K562 (cell line): ENCODE results near the gene SHROOM3. TPM values are rescaled to one million over a fixed set of nuclear protein-coding genes. Genes with fewer than 3 reads are reported as not detected.

Source experiments
- ATAC-seq: fragments of 200-7000 bp; cut with Tn5 transposase; 3 replicates; pipeline ENCODE4 v1.9.1; 2020; ENCODE audit warnings: moderate library complexity
- BruUV-seq: library from RNA; stranded (reverse); fragments of 400-500 nt; replicated peaks from 2 replicates; lab custom pipeline; 2021; lab: Mats Ljungman, UMichigan
- CTCF ChIA-PET: fragments of 300-600 bp; formaldehyde crosslinking; extraction: SDS; loops from one replicate; lab custom pipeline; 2021; ENCODE audit warnings: low intra/inter-chr PET ratio; lab: Yijun Ruan, JAX
- POLR2A ChIA-PET: fragments of 300-600, 350-650 bp; sonication (Branson Sonifier 250); formaldehyde crosslinking; extraction: SDS; loops from one replicate; lab custom pipeline; 2021; ENCODE audit warnings: antibody characterized with exemption, inconsistent platforms; lab: Yijun Ruan, JAX
- DNase-seq, 4 experiments: peaks; one replicate each; pipeline versions ENCODE4 v3.0.0 to v3.0.0-alpha.2; 2011 to 2018; ENCODE audit warnings: low spot score in 3 of 4, mixed read lengths in 3 of 4; ENCODE audit errors: extremely low read depth in 1 of 4
- FAIRE-seq: peaks from 2 replicates; lab custom pipeline; 2011; peaks lifted over from hg19 to GRCh38; lab: Jason Lieb, UNC
- H2AFZ ChIP-seq: 2 replicates; pipeline ENCODE4 v1.6.0; 2011; ENCODE audit warnings: low read depth, low read length, control low read depth, inconsistent platforms
- H3K27ac ChIP-seq: fragments of 200-600 bp; 3 replicates; pipeline ENCODE4 v1.8.0; 2011; ENCODE audit warnings: low read depth, mild to moderate bottlenecking, control low read depth, inconsistent platforms, low read length, moderate library complexity, mixed read lengths; ENCODE audit errors: extremely low read depth
- H3K27me3 ChIP-seq, 2 experiments: fragments of 300-600 bp in 1 of 2; 2 replicates in 1 of 2; 3 replicates in 1 of 2; pipeline versions ENCODE4 v1.6.0 to v1.8.0; 2011; ENCODE audit warnings: inconsistent platforms in 2 of 2, low read length in 2 of 2, mild to moderate bottlenecking in 1 of 2, mixed read lengths in 1 of 2, moderate library complexity in 1 of 2; ENCODE audit not compliant: control insufficient read depth in 2 of 2, insufficient read depth in 2 of 2
- H3K36me3 ChIP-seq: fragments of 300-600 bp; 3 replicates; pipeline ENCODE4 v1.8.0; 2011; ENCODE audit warnings: mild to moderate bottlenecking, low read length, inconsistent platforms; ENCODE audit not compliant: control insufficient read depth, insufficient read depth
- H3K4me1 ChIP-seq, 2 experiments: fragments of 200-600 bp in 1 of 2; replicated peaks in 1 of 2; 2 replicates in 1 of 2; 3 replicates in 1 of 2; pipeline versions ENCODE4 v1.5.1 to v1.8.0; 2011; ENCODE audit warnings: inconsistent platforms in 2 of 2, low read length in 2 of 2, mild to moderate bottlenecking in 1 of 2, mixed read lengths in 1 of 2, moderate library complexity in 1 of 2; ENCODE audit not compliant: control insufficient read depth in 2 of 2, insufficient read depth in 2 of 2
- H3K4me2 ChIP-seq: 2 replicates; pipeline ENCODE4 v1.6.1; 2011; ENCODE audit warnings: low read length, control low read depth, inconsistent platforms, mixed read lengths; ENCODE audit not compliant: insufficient read depth
- H3K4me3 ChIP-seq: fragments of 200-600 bp; sonication (generic), shearing (Covaris generic); 2 replicates; pipeline ENCODE4 v1.5.1; 2016; ENCODE audit warnings: control low read depth, inconsistent platforms
- H3K79me2 ChIP-seq: fragments of 200-600 bp; 3 replicates; pipeline ENCODE4 v1.8.0; 2011; ENCODE audit warnings: low read length, inconsistent platforms; ENCODE audit not compliant: control insufficient read depth, insufficient read depth
- H3K9ac ChIP-seq, 2 experiments: 2 replicates each; pipeline versions ENCODE4 v1.6.0 to v1.6.1; 2011; ENCODE audit warnings: low read depth in 2 of 2, low read length in 2 of 2, control low read depth in 1 of 2, inconsistent platforms in 1 of 2, mild to moderate bottlenecking in 1 of 2, mixed read lengths in 1 of 2; ENCODE audit not compliant: insufficient read depth in 1 of 2
- H3K9me1 ChIP-seq: one replicate; pipeline ENCODE4 v1.6.0; 2011; ENCODE audit warnings: inconsistent platforms, mild to moderate bottlenecking, low read length, moderate library complexity; ENCODE audit not compliant: control insufficient read depth, insufficient read depth
- H3K9me3 ChIP-seq: replicated peaks from 2 replicates; pipeline ENCODE4 v1.5.1; 2011; ENCODE audit warnings: low read depth, low read length, inconsistent platforms; ENCODE audit not compliant: control insufficient read depth, insufficient read depth
- H4K20me1 ChIP-seq: replicated peaks from 2 replicates; pipeline ENCODE4 v1.6.1; 2011; ENCODE audit warnings: low read length, inconsistent platforms, mixed read lengths; ENCODE audit not compliant: control insufficient read depth, insufficient read depth
- CTCF ChIP-seq, 3 experiments: IDR thresholded peaks in 2 of 3; conservative IDR thresholded peaks in 1 of 3; 2 replicates each; pipeline ENCODE4 v1.5.1; 2011 to 2012; ENCODE audit warnings: low read length in 3 of 3, mild to moderate bottlenecking in 3 of 3, control low read depth in 2 of 3, improper control_type of control experiment in 1 of 3, inconsistent platforms in 1 of 3, low read depth in 1 of 3, mixed read lengths in 1 of 3, moderate library complexity in 1 of 3; ENCODE audit not compliant: insufficient read depth in 2 of 3
- EP300 ChIP-seq: IDR thresholded peaks from 2 replicates; pipeline ENCODE4 v1.6.1; 2012; ENCODE audit warnings: low read length, improper control_type of control experiment
- HDGF ChIP-seq: fragments of 450-650 bp; IDR thresholded peaks from 2 replicates; pipeline ENCODE4 v1.6.1; 2016
- KDM2B ChIP-seq: fragments of 250-450 bp; sonication (Bioruptor Pico); IDR thresholded peaks from 2 replicates; pipeline ENCODE4 v1.8.0; 2021; ENCODE audit warnings: mild to moderate bottlenecking, moderate library complexity
- NR2C1 ChIP-seq, 2 experiments: fragments of 450-650 bp; IDR thresholded peaks; 2 replicates each; pipeline ENCODE4 v1.6.1; 2017; ENCODE audit warnings: mild to moderate bottlenecking in 2 of 2, antibody characterized with exemption in 1 of 2, inconsistent platforms in 1 of 2, missing compliant biosample characterization in 1 of 2, missing genetic modification characterization in 1 of 2
- PPARD ChIP-seq: fragments of 250-450 bp; sonication (Bioruptor Pico); IDR thresholded peaks from 2 replicates; pipeline ENCODE4 v1.8.0; 2022; ENCODE audit warnings: inconsistent platforms, mild to moderate bottlenecking, moderate library complexity
- RAD21 ChIP-seq, 2 experiments: fragments of 250-450 bp in 1 of 2; fragments of 450-650 bp in 1 of 2; sonication (Bioruptor Pico) in 1 of 2; formaldehyde crosslinking in 1 of 2; IDR thresholded peaks in 1 of 2; conservative IDR thresholded peaks in 1 of 2; 2 replicates each; pipeline versions ENCODE4 v1.4.0 to v1.8.0; 2020 to 2022; ENCODE audit warnings: mild to moderate bottlenecking in 2 of 2, moderate library complexity in 1 of 2
- RFX1 ChIP-seq: fragments of 450-650 bp; IDR thresholded peaks from 2 replicates; pipeline ENCODE4 v1.6.1; 2016; ENCODE audit warnings: mild to moderate bottlenecking, moderate library complexity
- SP1 ChIP-seq: sonication (generic); formaldehyde crosslinking; IDR thresholded peaks from 2 replicates; pipeline ENCODE4 v1.8.1; 2022; ENCODE audit warnings: mild to moderate bottlenecking, missing genetic modification reagents
- ZNF146 ChIP-seq: IDR thresholded peaks from one replicate; pipeline ENCODE4 v1.6.1; 2018; ENCODE audit warnings: missing compliant biosample characterization; ENCODE audit not compliant: unreplicated experiment
- ZNF75A ChIP-seq: fragments of 450-650 bp; formaldehyde crosslinking; IDR thresholded peaks from 2 replicates; pipeline ENCODE4 v1.4.0; 2020; ENCODE audit warnings: mild to moderate bottlenecking
- WGBS: fragments of 100-300 bp; shearing (Covaris generic); methylation state at CpG from one replicate; pipeline ENCODE4 v1.1.6; 2016; ENCODE audit warnings: low coverage, mixed read lengths; ENCODE audit not compliant: insufficient coverage; ENCODE audit errors: missing lambda C conversion rate; 5-methylcytosine and 5-hydroxymethylcytosine counted together
- in situ Hi-C: fragments of 300-500 bp; cut with MboI; formaldehyde crosslinking; loops from 4 replicates; pipeline ENCODE4 v1.15.0; 2018; ENCODE audit warnings: inconsistent platforms, mixed read lengths
- intact Hi-C: fragments of 100-400 bp; cut with micrococcal nuclease; formaldehyde crosslinking; loops from 2 replicates; pipeline ENCODE4 v1.14.2; 2022
- polyA plus RNA-seq, 8 experiments: library from polyadenylated mRNA; depleted of rRNA in 4 of 8; stranded (reverse) in 5 of 8; unstranded in 3 of 8; fragments of >200 nt; fragmentation: Nextera tagmentation in 2 of 8; fragmentation: Illumina TruSeq in 1 of 8; extraction: Ambion mirVana in 2 of 8; extraction: Trizol in 1 of 8; gene quantifications; 2 replicates each; pipeline versions ENCODE4 v1.2.1 to v1.2.3, GENCODE V29; 2011 to 2014; ENCODE audit warnings: inconsistent platforms in 1 of 8, missing spikeins in 1 of 8
- total RNA-seq, 7 experiments: library from RNA; depleted of rRNA in 6 of 7; stranded (reverse); fragments of >200 nt in 6 of 7; fragmentation: Illumina TruSeq in 2 of 7; extraction: Trizol in 2 of 7; gene quantifications; 2 replicates each; pipeline versions ENCODE4 v1.2.1 to v1.2.3, GENCODE V29; 2011 to 2021; ENCODE audit warnings: low replicate concordance in 1 of 7

SHROOM3 gene
- total and polyA plus RNA-seq, 9 of the 15 experiments (the other 6 are each of a cell fraction or from before 2014, with no cell fraction given): 0.01 to 0.07 TPM; not detected in 7

GRCh38 chr4:76751612-76752343, 316.7 kb downstream of the SHROOM3 start:
- Histone ChIP-seq H3K4me3 (no peak overlapping the region), H3K4me2 (no peak overlapping the region), H3K4me1 (no peaks in the 10 kb centered on the region), H3K36me3 (no peaks in the 10 kb centered on the region), H4K20me1 (no peaks in the 10 kb centered on the region), H2AFZ (no peak overlapping the region), H3K9me1 (no peaks in the 10 kb centered on the region), H3K9me3 (no peaks in the 10 kb centered on the region)
- DNase-seq (no peak), ATAC-seq (no peak), FAIRE-seq (no peak)
- BruUV-seq: no TSS peak
- in situ Hi-C loops: loop anchor here (10.0 kb wide), 1 partner anchor 317 kb away; the partner anchor contains the start of gene SHROOM3
- WGBS: 0% methylated on average over 3 of the region's 3 CpGs
- TF ChIP-seq ZNF146: peak; percentile 10
- TF ChIP-seq SP1: no peak
- TF ChIP-seq, all 486 proteins: peak for 1
- intact Hi-C loops: no loop called here
- Histone ChIP-seq H3K27ac (no peak overlapping the region), H3K9ac (no peak overlapping the region), H3K79me2 (no peaks in the 10 kb centered on the region), H3K27me3 (peaks cover 3 to 21% of the 10 kb centered on the region in 2 experiments; a peak in 3 of 5 replicates)
- POLR2A ChIA-PET: no interaction called here
- CTCF ChIA-PET: no interaction called here

DNA sequence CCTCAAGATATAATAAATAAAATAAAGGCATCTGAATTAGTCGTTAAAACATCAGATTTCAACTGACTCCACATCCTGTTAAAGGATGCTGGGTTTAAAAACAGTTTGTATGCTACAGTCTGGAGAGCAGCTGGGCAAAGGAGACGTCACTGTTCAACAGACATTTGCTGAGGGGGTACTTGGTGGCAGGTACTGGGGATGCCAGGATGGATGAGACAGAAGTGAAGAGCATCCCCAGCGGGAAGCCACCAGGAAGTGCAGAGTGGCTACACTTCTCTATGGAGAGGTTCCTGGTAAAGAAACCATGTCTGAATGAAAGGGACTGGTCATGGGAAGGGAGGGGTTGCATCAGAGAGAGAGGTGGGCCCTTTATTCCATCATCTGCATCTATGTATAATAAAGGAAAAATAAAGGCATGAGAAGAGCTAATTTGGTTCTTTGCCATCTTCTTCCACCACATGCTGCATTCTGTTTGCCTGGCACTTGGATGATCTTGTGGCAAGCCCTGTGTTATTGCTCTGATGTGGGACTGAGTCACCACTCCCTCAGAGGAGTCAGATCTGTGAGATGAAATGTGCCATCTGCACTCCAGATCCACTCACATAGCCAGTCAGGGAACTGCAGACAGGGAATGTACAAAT, 318.0 kb downstream of the SHROOM3 start:
- no peak for FAIRE-seq
- no peaks in the 10 kb centered on the region for H3K9me3 ChIP-seq
- H3K4me1 ChIP-seq: no peaks in the 10 kb centered on the region
- ChIA-PET POLR2A (no interaction called here), CTCF (no interaction called here)
- no peaks in the 10 kb centered on the region for H3K9me1 ChIP-seq
- ATAC-seq: no peak
- no peaks in the 10 kb centered on the region for H3K79me2 ChIP-seq
- no peak overlapping the region for H2AFZ ChIP-seq
- no TSS peak for BruUV-seq
- no peak overlapping the region for H3K4me3 ChIP-seq
- intact Hi-C loops (no loop called here), in situ Hi-C loops (loop anchor here (10.0 kb wide), 1 partner anchor 318 kb away; the partner anchor contains the start of gene SHROOM3)
- no peak overlapping the region for H3K27ac ChIP-seq
- no peaks in the 10 kb centered on the region for H4K20me1 ChIP-seq
- no peak overlapping the region for H3K4me2 ChIP-seq
- H3K36me3 ChIP-seq: no peaks in the 10 kb centered on the region
- no peak for DNase-seq
- H3K9ac ChIP-seq: no peak overlapping the region
- H3K27me3 ChIP-seq: peaks cover 3 to 21% of the 10 kb centered on the region in 2 experiments; a peak in 3 of 5 replicates
- WGBS: 2% methylated on average over 3 of the region's 3 CpGs
- TF ChIP-seq ZNF75A (CRISPR knock-in tag) (no peak), RFX1 (no peak), HDGF (no peak), NR2C1 (IDR thresholded peaks at IDR 0.05) (no peak), NR2C1 (tag; IDR thresholded peaks at IDR 0.05) (no peak), EP300 (no peak), PPARD (CRISPR knock-in tag) (no peak), KDM2B (CRISPR knock-in tag) (no peak), RAD21 (CRISPR knock-in tag; conservative IDR thresholded peaks at IDR 0.05 in 1 of 2, IDR thresholded peaks at IDR 0.05 in 1 of 2) (no peak), CTCF (IDR thresholded peaks at IDR 0.05 in 2 of 3, conservative IDR thresholded peaks at IDR 0.05 in 1 of 3; ENCODE audit: insufficient read depth in 2 of 3, low read depth in 1 of 3, low read length in 3 of 3) (no peak)
